ENCODE measurements around the gene GJC1. TPM values are rescaled to one million over a fixed set of nuclear protein-coding genes. Genes with fewer than 3 reads are reported as not detected.

GJC1 gene
- total and polyA plus RNA-seq, 2 donors from 2014 or later: 1.8 to 6.5 TPM

DNA sequence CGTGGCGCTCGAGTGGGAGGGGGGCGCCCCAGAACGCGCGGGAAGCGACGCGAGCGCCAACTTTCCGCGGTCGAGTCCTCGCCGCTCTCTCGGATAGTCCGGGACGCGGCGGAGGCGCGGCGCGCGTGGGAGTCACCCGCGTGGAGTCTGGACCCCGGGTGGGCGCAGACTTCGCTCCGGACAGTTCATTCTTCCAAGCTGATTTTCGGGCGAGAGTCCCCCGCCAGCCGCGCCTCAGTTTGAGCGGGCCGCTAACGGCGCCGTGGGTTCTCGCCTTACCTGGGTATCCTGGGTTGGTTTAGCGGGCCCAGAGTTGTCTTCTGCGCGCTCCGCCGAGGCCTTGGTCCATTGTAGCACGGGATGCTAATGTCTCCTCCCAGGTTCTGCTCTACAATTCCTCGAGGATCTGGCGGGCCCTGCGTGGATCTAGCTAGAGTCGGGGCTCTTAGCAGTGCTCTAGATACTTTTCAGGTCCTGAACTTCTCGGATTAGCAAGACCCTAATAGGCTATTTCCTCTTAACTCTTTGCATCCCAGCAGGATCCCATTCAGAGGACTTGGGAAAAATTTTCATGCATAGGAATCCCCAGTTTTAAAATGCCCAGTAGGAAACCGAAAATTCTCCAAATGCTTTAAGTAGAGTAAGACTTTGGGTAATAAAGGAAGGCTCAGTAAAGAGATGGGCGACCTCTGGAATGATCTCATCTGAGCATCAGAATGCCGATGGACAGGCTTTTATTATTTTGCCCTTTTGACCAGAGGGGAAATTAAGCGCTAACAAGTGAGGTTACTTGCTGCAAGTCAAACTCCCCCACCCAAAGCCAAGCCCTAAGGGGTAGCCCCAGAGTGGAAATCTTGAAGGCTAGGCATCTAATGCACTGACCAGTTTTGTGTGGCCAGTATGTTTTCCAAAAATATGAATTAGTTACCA lies 537 bp upstream of the GJC1 start:
- FAIRE-seq (no peak), DNase-seq (peak; percentile 41 to 71 (median 59))
- no peak overlapping the region for H3K27ac ChIP-seq (ENCODE audit: low read depth in 2 of 2, low read length in 2 of 2)

DNA sequence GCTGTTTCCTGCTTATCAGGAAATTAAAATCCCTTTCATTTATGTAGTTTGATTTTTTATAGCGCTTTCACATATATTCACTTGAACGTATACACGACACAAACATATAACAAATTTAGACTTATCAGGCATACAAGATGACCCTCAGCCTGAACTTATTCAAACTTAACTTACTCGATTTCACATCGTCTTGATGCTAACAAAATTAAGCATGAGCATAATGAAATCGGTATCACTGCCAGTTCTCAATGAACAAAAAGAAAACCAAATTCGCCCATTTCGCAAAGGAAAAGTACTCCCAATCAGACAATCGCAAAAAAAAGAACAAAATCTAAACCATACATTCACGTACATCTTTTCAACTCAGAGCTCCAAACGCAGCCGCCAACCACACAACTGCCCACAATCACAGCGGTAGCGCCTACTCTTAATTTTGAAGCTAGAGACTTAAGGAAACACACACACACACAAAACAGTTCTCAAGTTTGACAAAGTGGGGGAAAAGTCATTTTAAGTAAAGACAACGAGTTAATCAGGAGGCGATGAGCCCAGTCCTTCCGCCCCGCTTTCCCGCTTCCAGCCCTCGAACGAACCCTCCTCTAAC lies 1.1 kb downstream of the GJC1 start:
- intact Hi-C loops (cut with DNase I): no loop called here
- Histone ChIP-seq H3K4me3 (ENCODE audit: low read length in 3 of 3) (peak overlapping the region; percentile 23 to 71 (median 38)), H3K9ac (ENCODE audit: low read length in 3 of 3) (peak overlapping the region in 1 of 3 donors; percentile 61), H3K27me3 (ENCODE audit: control insufficient read depth, insufficient read depth, low read length) (no peaks in the 10 kb centered on the region), H3K27ac (ENCODE audit: low read depth in 2 of 2, low read length in 2 of 2) (no peak overlapping the region), H3K9me3 (ENCODE audit: control insufficient read depth in 2 of 3, insufficient read depth in 1 of 3, low read length in 3 of 3) (no peaks in the 10 kb centered on the region), H3K4me1 (ENCODE audit: control insufficient read depth in 2 of 3, insufficient read depth in 2 of 3, low read depth in 1 of 3, low read length in 3 of 3) (no peaks in the 10 kb centered on the region), H3K36me3 (ENCODE audit: control insufficient read depth in 2 of 3, insufficient read depth in 3 of 3, low read length in 3 of 3) (no peaks in the 10 kb centered on the region)
- FAIRE-seq (no peak), DNase-seq (peak in 3 of 5 donors; percentile 47 to 74 (median 65))
- TF ChIP-seq, protein P1, sequence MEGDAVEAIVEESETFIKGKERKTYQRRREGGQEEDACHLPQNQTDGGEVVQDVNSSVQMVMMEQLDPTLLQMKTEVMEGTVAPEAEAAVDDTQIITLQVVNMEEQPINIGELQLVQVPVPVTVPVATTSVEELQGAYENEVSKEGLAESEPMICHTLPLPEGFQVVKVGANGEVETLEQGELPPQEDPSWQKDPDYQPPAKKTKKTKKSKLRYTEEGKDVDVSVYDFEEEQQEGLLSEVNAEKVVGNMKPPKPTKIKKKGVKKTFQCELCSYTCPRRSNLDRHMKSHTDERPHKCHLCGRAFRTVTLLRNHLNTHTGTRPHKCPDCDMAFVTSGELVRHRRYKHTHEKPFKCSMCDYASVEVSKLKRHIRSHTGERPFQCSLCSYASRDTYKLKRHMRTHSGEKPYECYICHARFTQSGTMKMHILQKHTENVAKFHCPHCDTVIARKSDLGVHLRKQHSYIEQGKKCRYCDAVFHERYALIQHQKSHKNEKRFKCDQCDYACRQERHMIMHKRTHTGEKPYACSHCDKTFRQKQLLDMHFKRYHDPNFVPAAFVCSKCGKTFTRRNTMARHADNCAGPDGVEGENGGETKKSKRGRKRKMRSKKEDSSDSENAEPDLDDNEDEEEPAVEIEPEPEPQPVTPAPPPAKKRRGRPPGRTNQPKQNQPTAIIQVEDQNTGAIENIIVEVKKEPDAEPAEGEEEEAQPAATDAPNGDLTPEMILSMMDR (IDR thresholded peaks at IDR 0.05; ENCODE audit: borderline replicate concordance, extremely low read depth, insufficient read depth): no peak

More for the DNA sequence above, 537 bp upstream of the GJC1 start:
- H3K9me3 ChIP-seq (ENCODE audit: control insufficient read depth in 2 of 3, insufficient read depth in 1 of 3, low read length in 3 of 3): no peaks in the 10 kb centered on the region
- TF ChIP-seq, protein P1 (IDR thresholded peaks at IDR 0.05; ENCODE audit: borderline replicate concordance, extremely low read depth, insufficient read depth): no peak
- H3K27me3 ChIP-seq (ENCODE audit: control insufficient read depth, insufficient read depth, low read length): no peaks in the 10 kb centered on the region
- no peaks in the 10 kb centered on the region for H3K36me3 ChIP-seq (ENCODE audit: control insufficient read depth in 2 of 3, insufficient read depth in 3 of 3, low read length in 3 of 3)
- H3K4me1 ChIP-seq (ENCODE audit: control insufficient read depth in 2 of 3, insufficient read depth in 2 of 3, low read depth in 1 of 3, low read length in 3 of 3): no peaks in the 10 kb centered on the region
- peak overlapping the region in 1 of 3 donors; percentile 5 for H3K9ac ChIP-seq (ENCODE audit: low read length in 3 of 3)
- H3K4me3 ChIP-seq (ENCODE audit: low read length in 3 of 3): peak overlapping the region in 2 of 3 donors; percentile 17 to 51
- intact Hi-C loops (cut with DNase I): no loop called here

DNA sequence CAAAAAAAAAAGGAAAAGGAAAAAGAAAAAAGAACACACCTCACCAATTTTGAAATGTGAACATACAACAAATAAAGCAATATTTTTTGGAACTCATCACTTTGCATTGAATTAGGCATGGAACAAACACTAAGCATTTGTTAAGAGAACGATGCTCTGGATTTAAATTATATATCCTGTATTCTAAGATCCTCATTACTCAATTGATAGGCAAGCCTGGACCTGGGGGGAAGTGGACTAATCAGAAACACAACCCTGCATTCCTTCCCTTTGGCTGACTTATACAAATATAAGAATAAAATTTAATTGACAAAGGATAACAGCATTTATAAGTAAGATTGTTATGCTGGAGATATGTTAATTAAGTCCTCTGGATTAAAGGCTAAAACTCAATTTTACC lies 2.2 kb downstream of the GJC1 start:
- no peaks in the 10 kb centered on the region for H3K4me1 ChIP-seq (ENCODE audit: control insufficient read depth in 2 of 3, insufficient read depth in 2 of 3, low read depth in 1 of 3, low read length in 3 of 3)
- FAIRE-seq (no peak), DNase-seq (no peak)
- H3K9me3 ChIP-seq (ENCODE audit: control insufficient read depth in 2 of 3, insufficient read depth in 1 of 3, low read length in 3 of 3): no peaks in the 10 kb centered on the region
- no peaks in the 10 kb centered on the region for H3K27me3 ChIP-seq (ENCODE audit: control insufficient read depth, insufficient read depth, low read length)
- H3K36me3 ChIP-seq (ENCODE audit: control insufficient read depth in 2 of 3, insufficient read depth in 3 of 3, low read length in 3 of 3): no peaks in the 10 kb centered on the region
- no peak overlapping the region for H3K9ac ChIP-seq (ENCODE audit: low read length in 3 of 3)
- intact Hi-C loops (cut with DNase I): no loop called here
- no peak overlapping the region for H3K27ac ChIP-seq (ENCODE audit: low read depth in 2 of 2, low read length in 2 of 2)
- TF ChIP-seq, protein P1 (IDR thresholded peaks at IDR 0.05; ENCODE audit: borderline replicate concordance, extremely low read depth, insufficient read depth): no peak
- H3K4me3 ChIP-seq (ENCODE audit: low read length in 3 of 3): no peak overlapping the region
